ENCODE data around the gene CIAO2B.

The CIAO2B gene

GRCh38 chr16:66888647-66889615, 45.3 kb downstream of the CIAO2B start:
- no peak for ATAC-seq
- Mint-ChIP-seq H3K27me3 (no peaks in the 10 kb centered on the region), H3K27ac (peak overlapping the region; percentile 10), H3K4me1 (peaks cover 43% of the 10 kb centered on the region), H3K4me3 (no peak overlapping the region), H3K9me3 (no peaks in the 10 kb centered on the region), H3K36me3 (ENCODE audit: low read depth) (peaks cover 41% of the 10 kb centered on the region)
- no peak for DNase-seq

GRCh38 chr16:66886914-66887313, 47.3 kb downstream of the CIAO2B start:
- ATAC-seq (no peak), DNase-seq (no peak)
- H3K4me1 Mint-ChIP-seq, result peaks cover 45% of the 10 kb centered on the region
- no peaks in the 10 kb centered on the region for H3K9me3 Mint-ChIP-seq
- H3K27ac Mint-ChIP-seq, result no peak overlapping the region
- no peak overlapping the region for H3K4me3 Mint-ChIP-seq
- peaks cover 46% of the 10 kb centered on the region for H3K36me3 Mint-ChIP-seq (ENCODE audit: low read depth)
- no peaks in the 10 kb centered on the region for H3K27me3 Mint-ChIP-seq

GRCh38 chr16:66886321-66886720, 47.9 kb downstream of the CIAO2B start:
- no peak for ATAC-seq
- peaks cover 46% of the 10 kb centered on the region for H3K4me1 Mint-ChIP-seq
- H3K4me3 Mint-ChIP-seq, result no peak overlapping the region

GRCh38 chr16:66885491-66885890, 48.7 kb downstream of the CIAO2B start:
- no peaks in the 10 kb centered on the region for H3K9me3 Mint-ChIP-seq
- no peaks in the 10 kb centered on the region for H3K27me3 Mint-ChIP-seq
- H3K4me1 Mint-ChIP-seq, result peaks cover 46% of the 10 kb centered on the region
- no peak for DNase-seq
- no peak overlapping the region for H3K27ac Mint-ChIP-seq
- ATAC-seq, result no peak
- H3K4me3 Mint-ChIP-seq, result no peak overlapping the region
- peaks cover 46% of the 10 kb centered on the region for H3K36me3 Mint-ChIP-seq (ENCODE audit: low read depth)

More at GRCh38 chr16:66886321-66886720, 47.9 kb downstream of the CIAO2B start:
- DNase-seq, result no peak
- H3K36me3 Mint-ChIP-seq (ENCODE audit: low read depth), result peaks cover 46% of the 10 kb centered on the region
- H3K9me3 Mint-ChIP-seq, result no peaks in the 10 kb centered on the region
- H3K27me3 Mint-ChIP-seq, result no peaks in the 10 kb centered on the region
- no peak overlapping the region for H3K27ac Mint-ChIP-seq

- Mint-ChIP-seq H3K9me3 (no peaks in the 10 kb centered on the region), H3K4me3 (peak overlapping the region; percentile 97), H3K27me3 (no peaks in the 10 kb centered on the region), H3K36me3 (ENCODE audit: low read depth) (peaks cover 43% of the 10 kb centered on the region), H3K27ac (no peak overlapping the region), H3K4me1 (peaks cover 58% of the 10 kb centered on the region)
- ATAC-seq (no peak), DNase-seq (no peak)
These were observed 51.5 kb downstream of the CIAO2B start for GRCh38 chr16:66882702-66883101.

Data from activated naive CD8-positive, alpha-beta T cell treated with anti-CD3 and anti-CD28 coated beads, Interleukin-2, amount 50 U/mL, for 24 hours (primary cell).